Activated CD8-positive, alpha-beta memory T cell treated with anti-CD3 and anti-CD28 coated beads, Interleukin-2, amount 50 U/mL, for 1 hour (primary cell): ENCODE results near the gene GUCY1A2.
"Not testable (repeated sequence)": the region's sequence is repeated elsewhere in the genome, so short reads cannot be mapped to it uniquely, and the experiment has no call there.

Experiments
- DNase-seq: peaks from one replicate; pipeline ENCODE4 v3.0.0-alpha.2; 2020; ENCODE audit errors: extremely low read depth

GUCY1A2 gene

DNA sequence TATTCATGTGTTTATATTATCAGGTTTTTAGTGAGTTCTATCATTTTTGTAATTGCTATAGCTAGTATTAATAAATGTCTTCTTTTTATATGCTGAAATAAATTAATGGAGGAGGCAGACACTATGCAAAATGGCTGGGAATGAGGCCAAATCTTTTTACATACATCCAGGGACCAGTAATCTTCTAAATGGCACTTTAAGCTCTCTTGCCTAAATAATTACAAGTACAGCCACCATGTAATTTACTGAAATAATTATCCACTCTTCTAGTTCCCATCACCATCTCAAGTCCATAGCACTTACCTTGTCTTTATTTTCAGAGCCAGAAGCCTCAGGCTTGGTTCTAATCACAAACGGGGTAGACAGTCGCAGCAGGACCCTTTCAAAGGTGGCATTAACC, 79.1 kb downstream of the GUCY1A2 start:
- no peak for DNase-seq

GRCh38 chr11:106937111-106937510, 81.2 kb downstream of the GUCY1A2 start:
- no peak for DNase-seq

DNA sequence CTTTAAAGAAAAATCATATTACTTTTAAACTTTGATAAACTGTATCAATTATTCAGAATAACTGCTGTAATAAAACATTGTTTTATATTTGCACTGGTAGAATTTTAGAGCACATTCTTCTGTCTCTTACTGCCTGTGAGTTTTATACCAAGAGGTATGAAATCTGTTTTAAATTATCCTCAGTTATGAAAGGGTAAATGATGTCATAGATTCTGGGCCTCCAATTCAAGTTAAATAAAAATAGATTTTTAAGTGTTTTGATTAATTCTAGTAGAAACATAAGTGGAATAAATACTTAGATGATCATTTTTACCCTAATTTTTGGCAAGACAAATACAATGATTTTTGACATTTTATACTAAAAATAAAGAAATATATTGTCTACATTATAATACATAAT, 93.0 kb downstream of the GUCY1A2 start:
- DNase-seq, result no peak

DNA sequence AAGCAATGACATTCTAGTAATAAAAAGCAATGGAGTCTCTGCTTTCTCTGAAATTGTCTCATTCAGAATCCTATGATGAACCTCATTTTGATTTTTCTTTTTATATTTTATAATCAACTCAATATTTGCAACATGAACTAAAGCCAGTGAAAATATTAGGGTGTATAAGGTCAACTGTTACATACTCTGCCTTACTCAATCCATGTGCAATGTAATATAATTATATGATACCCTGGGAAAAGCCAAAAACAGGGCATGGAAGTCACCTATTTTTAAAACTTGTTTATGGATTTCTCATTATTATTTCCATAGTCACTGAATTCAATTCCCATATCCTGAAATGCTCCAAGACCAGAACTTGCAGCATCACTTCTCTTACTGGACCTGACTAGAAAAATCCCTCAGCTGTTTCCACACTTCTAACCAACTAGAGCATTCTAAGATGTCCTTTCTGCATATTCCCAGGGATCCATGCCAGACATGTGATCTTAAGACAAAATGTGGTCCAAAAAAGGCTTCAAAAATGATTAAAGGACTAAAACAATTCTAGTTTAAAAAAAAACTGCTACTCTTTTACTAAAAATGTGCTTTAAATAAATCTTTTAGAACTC, 97.3 kb downstream of the GUCY1A2 start:
- DNase-seq, result no peak

DNA sequence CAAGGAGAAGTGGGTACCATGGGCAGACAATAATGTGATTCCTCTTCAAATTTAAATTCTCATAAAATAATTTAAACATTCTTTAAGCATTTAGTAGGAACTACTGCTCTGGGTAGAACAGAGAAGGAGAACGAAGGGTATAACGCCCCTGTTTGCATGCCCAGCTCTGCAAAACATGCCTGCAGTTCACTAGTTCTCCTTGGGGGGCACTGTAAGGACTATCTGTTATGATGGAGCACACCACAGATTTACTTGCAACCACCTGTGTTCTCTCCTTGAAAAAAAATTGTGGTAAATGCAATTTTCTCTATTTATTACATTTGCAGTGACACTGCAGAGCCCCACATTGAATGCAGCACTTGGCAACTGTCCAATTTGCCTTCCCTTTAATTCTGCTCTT, 100.3 kb downstream of the GUCY1A2 start:
- no peak for DNase-seq

DNA sequence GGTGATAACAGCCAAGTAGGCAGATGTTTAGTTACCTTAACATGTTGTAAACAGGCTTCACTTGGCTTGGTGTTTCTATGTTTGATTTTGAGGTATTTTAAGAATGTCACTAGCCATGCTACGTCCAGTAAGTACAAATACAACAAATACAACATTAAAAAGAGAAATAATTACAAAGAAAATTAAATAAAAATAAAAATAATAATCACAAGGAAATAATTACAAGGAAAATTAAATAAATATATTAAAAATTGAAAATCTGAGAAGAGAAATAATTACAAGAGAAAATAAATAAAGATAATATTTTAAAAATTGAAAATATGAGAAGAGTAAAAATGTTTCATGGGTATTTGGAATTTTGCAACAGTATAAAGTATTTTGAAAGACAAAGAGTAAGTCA, 103.9 kb downstream of the GUCY1A2 start:
- no peak for DNase-seq

- no peak for DNase-seq
These were observed 105.1 kb downstream of the GUCY1A2 start for GRCh38 chr11:106913141-106913540.

- DNase-seq, result no peak
These were observed 113.5 kb downstream of the GUCY1A2 start for GRCh38 chr11:106904826-106905225.

GRCh38 chr11:106889718-106890117, 128.6 kb downstream of the GUCY1A2 start:
- DNase-seq, result no peak

DNA sequence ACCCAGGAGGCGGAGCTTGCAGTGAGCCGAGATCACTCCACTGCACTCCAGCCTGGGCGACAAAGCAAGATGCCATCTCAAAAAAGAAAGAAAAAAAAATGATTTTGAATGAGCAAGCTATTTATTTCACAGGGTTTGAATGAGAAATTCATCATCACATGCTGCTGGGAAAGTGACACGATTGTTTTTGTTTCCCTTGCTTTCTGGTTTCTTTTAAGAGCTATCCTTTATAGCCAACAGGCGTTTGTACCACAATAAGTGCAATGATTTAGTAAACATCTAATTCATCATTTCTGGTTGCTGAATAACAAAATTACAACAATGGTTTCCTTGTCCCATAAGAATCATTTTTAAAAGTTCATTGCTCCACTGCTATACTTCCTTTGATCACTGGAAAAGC, 129.9 kb downstream of the GUCY1A2 start:
- DNase-seq, result no peak

DNA sequence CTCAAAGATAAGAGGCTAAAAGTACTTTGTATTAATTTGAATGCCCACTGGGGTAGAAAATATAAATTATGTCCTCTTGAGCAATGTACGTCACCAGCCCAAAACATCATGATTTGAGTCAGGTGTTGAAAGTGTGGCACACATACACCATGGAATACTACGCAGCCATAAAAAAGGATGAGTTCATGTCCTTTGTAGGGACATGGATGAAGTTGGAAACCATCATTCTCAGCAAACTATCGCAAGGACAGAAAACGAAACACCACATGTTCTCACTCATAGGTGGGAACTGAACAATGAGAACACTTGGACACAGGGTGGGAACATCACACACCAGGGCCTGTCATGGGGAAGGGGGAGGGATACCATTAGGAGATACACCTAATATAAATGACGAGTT, 134.6 kb downstream of the GUCY1A2 start:
- DNase-seq, result not testable (repeated sequence)

- no peak for DNase-seq
These were observed 138.3 kb downstream of the GUCY1A2 start for GRCh38 chr11:106879832-106880546.

DNA sequence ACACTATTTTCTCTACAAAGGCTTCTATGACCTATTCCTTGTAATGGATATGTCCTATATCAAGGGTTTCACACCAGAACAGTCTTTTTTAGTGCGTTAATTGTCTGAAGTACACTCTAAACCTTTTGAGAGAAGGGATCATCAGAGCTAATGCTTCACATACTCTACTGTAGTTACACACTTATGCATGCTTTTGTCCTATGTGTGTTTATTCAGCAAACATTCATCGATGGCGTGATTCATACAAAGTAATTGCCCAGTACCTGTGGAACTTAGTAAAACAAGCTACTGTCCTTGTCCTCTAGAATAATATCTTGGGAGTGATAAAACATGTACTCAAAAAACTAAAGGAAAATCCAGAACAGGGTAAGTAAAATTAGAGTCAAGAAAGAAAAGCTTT, 139.2 kb downstream of the GUCY1A2 start:
- DNase-seq, result no peak

DNA sequence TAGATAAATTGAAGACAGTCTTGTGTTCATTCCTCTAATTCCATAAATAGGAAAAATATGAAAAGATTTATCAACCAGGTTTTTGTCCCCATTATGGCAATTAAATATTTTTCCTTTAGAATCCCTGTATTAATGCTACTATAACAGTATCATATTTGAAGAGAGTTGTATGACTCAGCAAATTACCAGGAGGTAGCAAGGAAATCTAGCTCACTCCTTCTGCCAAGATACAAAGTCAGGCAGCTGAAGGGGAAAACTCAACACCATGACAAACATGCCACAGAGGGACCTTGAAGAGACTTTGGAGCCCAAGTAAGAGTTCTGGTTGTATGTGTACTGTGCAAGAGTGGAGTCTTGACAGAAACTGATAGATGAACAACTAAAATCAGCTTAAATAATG, 143.3 kb downstream of the GUCY1A2 start:
- DNase-seq, result no peak

- no peak for DNase-seq
These were observed 146.0 kb downstream of the GUCY1A2 start for GRCh38 chr11:106872246-106872645.

- no peak for DNase-seq
These were observed 160.1 kb downstream of the GUCY1A2 start for GRCh38 chr11:106858200-106858599.

GRCh38 chr11:106856566-106856965, 161.7 kb downstream of the GUCY1A2 start:
- DNase-seq, result no peak

GRCh38 chr11:106854429-106854828, 163.8 kb downstream of the GUCY1A2 start:
- no peak for DNase-seq

DNA sequence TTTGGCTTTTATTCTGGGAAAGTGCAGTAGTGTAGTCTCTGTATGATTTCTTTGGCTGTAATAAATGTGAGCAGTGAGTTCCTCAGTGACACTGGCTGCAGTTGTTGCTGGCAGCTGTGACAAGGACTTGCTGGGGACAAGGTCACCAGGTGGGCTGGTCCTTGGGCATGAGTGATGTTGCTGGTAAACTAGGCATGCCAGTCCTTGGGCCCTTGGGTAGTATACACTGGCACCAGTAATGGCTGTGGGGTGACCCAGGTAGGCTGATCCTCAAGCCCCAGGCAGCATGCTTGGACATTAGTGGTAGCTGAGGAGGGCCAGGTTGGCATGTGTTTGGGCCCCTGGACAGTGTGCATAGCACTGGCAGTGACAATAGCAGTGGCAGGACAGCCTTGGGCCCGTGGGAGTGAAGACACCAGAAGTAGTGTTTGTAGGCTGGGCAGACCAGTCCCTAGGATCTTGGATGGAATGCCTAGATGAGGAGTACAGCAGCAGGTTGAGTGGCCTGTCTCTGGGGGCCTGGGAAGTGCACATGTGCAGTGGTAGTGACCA, 164.3 kb downstream of the GUCY1A2 start:
- no peak for DNase-seq

- DNase-seq, result no peak
These were observed 165.5 kb downstream of the GUCY1A2 start for GRCh38 chr11:106852779-106853178.

DNA sequence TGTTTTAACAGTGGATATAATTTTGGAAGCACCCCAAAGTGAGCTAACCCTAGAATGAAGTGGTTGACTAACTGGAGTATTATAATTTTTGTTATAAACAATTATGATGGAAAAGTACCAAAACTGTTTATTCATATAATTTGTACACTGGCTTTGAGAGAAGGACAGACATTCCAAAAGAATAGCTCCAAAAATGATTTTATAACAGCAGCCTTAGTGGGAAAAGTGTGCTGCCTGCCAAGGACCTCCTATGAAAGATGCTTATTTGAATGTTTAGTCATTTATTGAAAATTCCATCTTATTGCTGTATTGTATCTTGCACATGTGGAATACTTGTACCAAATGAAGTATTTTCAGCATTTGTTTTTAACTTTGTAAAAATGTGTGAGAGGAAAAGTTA, 169.8 kb downstream of the GUCY1A2 start:
- DNase-seq, result no peak

- DNase-seq, result no peak
These were observed 176.1 kb downstream of the GUCY1A2 start for GRCh38 chr11:106842134-106842533.

GRCh38 chr11:106840947-106841346, 177.3 kb downstream of the GUCY1A2 start:
- DNase-seq, result no peak
